Hematopoietic multipotent progenitor cell (in vitro differentiated cells): Measurements from ENCODE around the gene JCAD. TPM values are rescaled to one million over a fixed set of nuclear protein-coding genes. Genes with fewer than 3 reads are reported as not detected.

Experiments
- DNase-seq, 3 donors: peaks; one replicate each; pipeline ENCODE4 v3.0.0-alpha.2; 2011 to 2015; ENCODE audit warnings: low read depth in 2 of 3, low spot score in 2 of 3
- total RNA-seq: library from RNA; depleted of rRNA; stranded (reverse); fragments of >200 nt; gene quantifications from one replicate; pipeline ENCODE4 v1.2.3, GENCODE V29; 2012

JCAD gene
- total RNA-seq, 1 donor = 1.3 TPM

DNA sequence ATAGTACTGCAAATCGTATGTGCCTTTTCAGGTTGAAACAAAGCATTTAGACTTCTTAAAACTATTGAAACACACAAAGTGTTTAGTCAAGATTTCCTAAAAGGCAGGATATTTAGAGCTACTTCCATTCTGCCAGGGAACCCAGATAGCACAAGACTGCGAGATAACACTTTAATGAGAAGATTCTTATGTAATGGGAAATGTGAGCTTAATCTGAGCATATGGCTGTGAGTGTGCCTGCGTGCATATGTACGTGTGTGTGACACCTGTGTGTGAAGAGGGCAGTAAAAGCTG is 14.3 kb upstream of the JCAD start:
- DNase-seq = no peak

DNA sequence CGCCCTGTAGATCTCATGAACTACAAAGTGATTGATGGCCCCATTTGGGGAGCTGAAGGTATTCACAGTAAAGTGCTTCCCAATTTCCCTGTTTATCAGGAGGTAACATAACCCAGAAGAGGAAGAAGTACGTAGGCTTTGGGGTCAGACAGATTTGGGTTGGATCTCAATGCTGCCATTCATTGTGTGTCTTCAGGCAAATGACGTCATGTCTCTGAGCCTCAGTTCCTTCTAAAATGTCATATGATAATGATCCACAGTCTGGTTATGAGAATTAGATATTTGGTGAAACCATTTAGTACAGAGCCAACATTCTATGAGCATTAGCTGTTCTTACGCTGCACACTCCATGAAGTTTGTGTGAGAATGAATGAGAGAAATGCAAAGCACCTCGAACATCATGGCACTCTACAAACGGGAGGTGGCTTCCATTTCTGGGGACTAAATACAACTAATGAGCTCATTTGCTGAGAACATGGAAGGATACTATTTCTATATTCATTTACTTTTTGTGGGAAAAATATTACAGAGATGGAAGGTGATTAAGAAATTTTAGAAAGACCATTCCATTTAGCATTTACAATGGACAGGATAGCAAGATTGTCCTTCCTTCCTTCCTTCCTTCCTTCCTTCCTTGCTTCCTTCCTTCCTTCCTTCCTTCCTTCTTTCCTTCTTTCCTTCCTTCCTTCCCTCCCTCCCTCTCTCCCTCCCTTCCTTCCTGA is 13.8 kb upstream of the JCAD start:
- DNase-seq = no peak

DNA sequence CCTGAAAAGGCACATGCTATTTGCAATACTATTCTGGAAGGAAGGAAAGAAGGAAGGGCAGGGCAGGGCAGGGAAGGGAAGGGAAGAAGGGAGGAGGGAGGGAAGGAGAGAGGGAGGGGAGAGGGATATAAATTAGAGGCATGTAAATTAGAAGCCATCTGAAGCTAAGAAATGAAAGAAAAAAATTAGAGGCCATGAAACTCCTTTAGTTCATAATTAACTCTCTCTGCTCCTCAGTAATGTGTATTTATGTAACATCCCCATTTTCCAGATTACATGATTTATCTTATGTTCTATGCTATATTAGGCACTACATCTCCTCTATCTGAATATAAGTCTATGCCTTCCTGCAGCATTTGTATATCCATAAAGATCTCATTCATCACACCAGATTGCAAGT is 12.7 kb upstream of the JCAD start:
- DNase-seq = no peak

DNA sequence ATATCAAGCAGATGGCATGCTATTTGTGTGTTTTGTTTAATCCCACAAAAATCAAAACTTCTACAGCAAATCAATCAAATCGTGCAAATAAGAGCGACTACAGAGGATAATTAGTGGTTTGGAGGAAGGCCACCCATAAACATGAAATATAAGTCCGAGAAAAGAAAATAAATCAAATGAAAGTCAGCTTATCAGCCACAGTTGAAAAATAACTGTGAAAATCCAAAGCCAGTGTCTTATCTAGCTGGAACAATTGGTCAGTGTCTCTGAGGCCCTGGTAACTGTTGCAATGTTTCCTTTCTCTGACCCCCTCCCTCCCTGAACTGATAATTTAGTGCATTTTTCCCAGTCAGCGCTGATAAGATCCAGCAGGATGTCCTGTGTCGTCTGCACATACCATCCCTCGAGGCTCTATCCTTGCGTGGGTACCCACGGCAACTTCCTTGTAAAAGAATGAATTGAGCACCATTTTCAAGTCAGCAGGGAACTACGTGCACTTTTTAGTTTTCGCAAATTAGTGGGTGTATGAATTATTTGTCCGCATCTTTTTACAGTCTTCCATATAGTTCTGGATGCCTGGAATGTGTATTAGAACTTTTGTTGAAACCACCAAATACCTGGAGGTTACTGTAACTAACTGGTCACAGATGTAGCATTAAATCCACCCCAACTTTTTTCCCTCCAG is 10.8 kb upstream of the JCAD start:
- DNase-seq = peak in 1 of 3 donors; percentile 16

DNA sequence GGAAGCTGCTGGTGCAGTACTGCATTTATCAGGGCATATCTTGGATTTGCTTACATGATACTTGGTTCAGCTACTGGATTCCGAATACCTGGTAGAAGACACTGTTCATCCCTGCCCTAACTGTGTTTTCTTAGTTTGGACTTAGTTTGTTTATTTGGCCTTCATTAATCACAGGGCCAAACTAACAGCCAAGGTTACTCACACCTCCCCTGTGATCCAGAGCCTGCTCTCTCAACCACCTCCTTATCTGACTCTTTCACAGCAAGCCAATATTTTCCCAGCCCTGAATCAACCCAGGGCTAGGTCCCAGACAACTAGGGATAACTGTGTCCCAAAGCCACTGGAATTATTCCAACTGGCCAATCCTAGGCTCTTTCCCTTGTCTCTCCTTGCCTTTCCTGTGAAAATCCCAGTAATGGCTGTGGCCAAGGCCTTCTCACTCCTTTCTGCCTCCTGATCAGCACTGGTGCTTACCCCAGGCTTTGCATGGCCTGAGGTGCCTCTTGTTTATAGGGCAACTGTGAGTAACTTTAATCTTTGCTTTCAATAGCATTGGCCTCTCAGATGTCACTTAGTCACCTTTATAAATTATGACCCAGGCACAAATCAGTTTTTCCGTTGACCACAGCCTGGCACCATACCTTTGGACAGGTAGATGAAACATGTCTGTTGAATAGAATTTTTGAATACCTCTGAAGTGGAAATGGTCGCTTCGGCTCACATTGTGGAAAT is 9.3 kb upstream of the JCAD start:
- peak in 1 of 3 donors; percentile 25 for DNase-seq

DNA sequence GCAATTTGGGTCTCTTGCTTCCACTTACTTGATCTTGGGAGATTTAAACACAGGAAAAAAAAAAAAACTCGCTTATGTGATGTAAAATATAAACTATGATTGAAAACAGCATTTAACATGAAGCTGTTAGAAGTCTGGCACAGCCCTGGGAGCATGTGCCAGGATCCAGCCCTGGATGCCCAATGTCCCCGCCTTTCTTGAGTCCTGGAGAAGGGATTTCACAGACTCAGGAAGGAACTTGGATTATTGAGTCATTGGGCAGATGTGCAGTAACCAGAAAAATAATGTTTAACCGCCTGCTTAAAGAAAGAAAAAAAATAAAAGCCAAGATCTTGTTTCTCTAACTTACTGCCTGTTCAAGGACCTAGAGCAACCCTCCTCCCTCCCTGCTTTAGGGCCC is 3.7 kb upstream of the JCAD start:
- no peak for DNase-seq

DNA sequence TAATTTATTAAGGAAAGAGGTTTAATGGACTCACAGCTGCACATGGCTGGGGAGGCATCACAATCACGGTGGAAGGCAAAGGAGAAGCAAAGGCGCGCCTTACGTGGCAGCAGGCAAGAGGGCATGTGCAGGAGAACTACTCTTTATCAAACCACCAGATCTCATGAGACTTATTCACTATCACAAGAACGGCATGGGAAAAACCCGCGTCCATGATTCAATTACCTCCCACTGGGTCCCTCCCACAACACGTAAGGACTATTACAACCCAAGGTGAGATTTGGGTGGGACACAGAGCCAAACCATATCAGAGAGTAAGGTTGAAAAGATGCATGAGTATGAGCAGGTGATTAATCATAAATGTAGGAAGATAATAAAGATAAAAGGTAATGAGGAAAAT is 3.2 kb upstream of the JCAD start:
- no peak for DNase-seq

DNA sequence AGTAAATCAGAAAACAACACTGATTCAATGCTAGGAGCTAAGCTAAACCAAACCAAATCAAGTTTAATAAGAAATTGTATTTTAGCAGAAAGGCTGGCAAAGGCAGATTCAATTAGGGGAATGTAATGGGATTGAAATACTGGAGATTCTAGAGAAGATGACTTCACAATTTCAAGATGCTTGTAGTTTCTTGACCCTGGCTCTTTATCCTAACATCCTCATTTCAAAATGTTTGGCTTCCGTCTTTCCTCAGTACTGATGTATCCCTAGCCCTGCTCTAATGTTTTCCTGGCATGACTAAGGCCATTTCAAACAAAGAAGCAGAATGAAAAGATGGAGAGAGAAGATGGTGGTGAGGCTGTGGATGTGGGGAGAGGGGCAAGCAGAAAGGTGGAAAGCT is 2.7 kb upstream of the JCAD start:
- no peak for DNase-seq

DNA sequence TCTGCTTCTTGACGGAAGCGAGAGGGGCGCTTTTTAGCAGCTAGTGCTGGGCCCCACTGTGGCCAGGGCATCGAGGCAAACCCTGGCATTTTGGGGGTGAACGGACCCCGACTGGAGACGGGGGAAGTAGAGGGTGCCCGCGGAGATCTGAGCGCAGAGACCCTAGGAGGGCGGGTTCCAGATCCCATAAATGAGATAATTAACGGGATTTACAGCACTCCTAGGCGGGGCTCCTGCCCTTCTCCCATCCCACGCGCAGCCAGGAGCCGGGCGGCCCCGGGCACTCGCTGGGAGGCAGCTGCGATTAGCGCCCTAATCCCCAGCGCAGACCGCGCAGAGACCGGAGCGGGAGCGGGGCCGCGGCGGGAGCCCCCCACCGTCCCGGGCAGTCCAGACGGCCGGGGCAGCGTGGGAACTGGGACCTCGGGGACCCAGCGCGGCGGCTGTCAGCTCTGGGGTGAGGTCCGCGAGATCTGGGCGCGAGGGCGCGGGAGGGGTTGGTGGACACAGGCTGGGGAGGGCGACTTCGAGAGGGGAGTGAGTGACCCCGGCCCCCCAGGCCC is 735 bp downstream of the JCAD start:
- DNase-seq = no peak

DNA sequence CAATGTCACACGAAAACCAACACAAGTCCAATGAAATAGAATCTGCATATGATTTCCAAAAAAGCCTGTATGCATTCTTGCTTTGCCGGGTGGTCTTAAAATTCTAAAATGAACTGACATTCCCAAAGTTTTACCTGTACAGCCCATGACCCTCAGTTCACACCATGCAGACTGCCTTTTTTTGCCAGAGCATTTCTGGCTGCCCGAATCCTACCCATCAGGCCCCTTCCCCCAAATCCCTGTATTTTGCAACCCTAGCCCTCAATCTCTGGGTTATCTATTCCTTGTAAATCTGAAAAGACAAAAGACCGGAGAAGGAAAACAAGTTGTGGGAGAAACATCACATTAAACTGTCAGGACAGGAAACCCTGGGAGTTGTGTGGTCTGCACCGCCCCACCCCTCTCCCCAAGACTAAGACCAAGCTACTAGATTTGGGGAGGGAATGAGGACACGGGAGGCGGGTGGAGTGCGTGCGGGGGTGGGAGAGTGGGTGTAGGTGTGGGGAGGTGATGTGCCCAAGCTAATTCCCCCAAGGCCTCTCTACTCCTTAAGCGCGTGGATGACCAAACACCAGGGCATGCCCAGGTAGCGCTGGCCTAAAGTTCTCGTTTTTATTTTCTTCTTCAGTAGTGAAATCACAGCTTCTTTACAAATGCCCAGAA is 1.4 kb downstream of the JCAD start:
- no peak for DNase-seq

DNA sequence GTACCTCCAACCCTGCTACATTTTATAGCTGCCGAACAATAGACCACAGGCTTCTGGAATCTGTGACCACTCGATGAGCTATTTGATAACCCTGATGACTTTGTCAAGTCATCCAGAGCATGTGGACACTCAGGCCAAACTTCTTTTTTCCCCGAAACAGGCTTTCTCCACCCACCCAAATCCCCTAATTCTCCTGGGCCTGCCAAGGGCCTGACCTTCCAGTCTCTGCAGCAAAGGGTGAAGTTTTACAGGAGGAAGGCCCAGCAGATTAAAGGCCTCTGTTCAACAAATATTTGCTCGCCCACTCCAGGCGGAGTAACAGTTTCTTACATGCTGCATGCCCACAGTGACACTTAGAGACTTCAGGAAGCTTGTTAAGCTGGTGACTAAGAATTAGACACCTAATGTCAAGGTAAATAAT is 2.0 kb downstream of the JCAD start:
- DNase-seq = no peak

DNA sequence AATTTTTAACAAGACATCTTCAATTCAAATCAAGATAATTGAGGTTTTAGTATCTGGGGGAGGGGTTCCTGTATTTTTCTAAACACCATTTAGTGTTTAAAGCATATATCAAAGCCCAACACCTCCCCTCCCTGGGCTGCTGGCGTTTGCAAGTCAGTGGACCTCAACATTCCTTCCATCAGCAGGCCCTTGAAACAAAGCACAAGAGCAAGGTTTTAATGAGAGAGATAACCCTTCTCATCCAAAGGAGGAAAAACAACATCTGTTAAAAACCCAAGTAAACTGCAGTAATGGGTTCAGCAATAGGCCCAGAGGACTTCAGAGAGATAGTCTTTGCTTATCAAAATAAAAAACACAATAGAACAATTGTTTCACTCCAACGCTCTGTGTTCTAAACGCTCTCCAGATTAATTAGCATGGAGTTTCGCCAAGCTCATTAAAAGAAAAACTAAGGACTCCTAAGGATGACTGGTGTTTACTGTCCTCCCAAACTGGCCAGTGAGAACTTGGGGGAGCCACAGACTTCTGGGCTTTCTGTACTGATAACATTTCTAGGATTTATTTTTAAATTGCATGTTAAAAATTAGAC is 2.5 kb downstream of the JCAD start:
- DNase-seq = no peak

DNA sequence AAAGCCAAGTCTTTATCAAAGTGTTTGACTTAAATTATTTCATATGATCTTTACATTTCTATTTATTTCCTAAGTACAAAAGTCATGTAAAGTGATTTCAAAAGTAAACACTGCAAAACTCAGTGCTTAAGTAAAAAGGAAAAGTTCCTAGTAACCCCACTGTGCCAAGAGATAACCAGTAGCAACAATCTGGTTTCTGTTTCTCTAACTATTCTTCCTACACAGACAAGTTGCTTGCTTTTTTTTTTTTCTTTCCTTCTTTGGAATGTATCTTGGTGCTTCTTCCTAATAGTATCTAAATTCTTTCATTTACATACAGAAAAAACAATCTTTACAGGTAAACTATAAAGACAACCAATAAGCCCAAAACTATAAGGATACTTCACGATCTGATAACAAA is 3.1 kb downstream of the JCAD start:
- no peak for DNase-seq

DNA sequence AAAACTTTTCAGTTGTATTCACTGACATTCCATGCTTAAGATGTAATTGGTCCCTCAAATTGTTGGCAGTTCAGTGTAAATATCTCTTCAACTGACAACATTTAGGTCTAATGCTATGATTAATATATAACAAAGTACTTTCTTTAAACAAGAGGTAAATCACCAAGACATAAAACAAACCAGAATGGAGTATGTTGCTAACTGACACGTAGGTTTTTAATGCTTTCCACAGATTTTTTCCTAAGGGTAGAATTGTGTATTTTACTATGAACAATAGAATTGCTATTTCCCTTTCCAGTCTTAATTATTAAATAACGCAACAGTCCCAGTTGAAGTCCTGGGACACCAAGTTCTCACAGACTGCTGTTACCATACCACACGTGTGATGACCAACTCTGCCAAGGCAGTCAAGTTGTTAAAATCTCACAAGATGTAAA is 4.1 kb downstream of the JCAD start:
- DNase-seq = no peak

DNA sequence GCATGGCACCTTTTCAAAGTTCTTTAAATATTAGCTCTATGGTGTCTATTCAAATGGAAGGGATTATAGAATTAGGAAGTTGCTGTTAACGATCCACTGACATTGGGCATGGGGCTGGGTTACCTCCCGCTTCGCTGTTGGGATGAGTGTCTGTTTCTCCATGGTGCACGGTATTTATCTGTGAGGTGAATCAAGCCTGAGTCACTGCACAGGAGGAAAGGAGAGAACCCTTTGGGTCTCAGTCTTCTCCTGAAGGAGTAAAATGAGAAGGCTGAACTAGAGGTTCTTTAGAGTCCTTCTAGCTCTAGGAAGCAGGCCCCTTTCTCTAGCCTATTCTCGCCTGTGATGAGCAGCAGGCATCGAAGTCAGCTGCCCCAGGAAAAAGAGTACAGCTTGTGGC is 7.3 kb downstream of the JCAD start:
- no peak for DNase-seq

DNA sequence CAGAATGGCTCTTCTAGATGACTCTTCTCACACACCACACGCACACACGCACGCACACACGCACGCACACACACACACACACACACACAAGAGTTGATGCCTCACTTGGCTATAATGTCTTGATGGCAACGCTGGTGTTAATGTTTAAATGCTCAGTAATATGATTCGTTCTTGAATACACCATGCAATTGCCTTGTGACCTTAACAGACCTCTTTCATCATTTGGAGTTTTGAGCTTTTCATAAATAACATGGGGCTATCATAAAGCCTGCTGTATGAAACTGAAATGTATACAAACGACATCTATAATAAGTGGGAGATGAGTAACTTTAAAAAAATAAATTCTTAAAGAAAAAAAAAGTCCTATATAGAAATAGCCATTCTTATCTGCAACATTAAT is 8.2 kb downstream of the JCAD start:
- DNase-seq = no peak

DNA sequence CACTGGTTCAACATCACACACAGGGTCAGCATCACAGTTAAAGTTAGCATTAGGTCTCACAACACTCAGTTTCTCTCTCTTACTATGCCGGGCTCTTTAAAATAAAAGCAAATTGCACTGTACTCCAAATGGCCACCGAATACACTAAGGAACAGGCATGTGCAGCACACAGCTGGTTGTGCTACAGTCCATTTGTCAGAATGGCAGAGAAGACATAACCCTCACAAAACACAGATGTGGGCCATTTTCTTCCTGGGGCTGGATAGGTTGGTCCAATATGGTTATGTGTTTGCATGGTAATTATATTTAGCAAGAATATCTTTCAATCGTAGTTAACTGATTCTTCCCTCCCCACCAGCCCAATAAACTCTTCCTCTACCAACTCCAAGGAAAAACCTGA is 9.0 kb downstream of the JCAD start:
- DNase-seq = no peak

DNA sequence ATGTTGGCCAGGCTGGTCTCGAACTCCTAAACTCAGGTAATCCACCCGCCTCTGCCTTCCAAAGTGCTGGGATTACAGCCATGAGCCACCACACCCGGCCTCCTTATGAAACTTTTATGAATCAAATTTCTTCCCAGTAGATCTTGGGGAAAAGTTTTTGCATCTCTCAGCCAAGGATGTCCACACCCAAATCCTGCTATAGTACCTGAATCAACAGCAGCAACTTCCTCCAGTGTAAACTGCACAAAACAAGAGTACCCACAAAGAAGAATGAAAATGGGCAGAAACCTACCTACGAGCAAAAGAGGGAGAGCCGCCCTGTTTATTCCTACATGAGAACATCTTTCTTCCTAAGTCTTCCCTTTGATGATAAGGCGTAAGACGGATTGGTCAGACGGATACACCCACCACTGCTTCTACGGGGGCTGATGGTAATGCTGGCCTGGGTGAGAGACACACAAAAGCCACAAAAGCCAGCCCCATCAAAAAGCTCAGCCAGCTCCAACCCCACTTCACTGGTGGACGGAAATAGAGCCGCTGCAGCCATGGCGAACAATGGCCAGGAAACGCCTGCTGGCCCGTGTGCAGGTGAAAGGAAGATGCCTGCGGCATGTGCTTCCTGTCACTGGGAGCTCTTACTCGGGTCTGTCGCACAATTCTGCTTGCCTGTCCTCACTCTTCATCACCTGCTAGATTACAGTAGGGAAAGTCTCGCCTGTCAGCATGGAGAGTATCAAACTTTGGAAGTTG is 10.4 kb downstream of the JCAD start:
- peak in 2 of 3 donors; percentile 54 to 80 for DNase-seq

DNA sequence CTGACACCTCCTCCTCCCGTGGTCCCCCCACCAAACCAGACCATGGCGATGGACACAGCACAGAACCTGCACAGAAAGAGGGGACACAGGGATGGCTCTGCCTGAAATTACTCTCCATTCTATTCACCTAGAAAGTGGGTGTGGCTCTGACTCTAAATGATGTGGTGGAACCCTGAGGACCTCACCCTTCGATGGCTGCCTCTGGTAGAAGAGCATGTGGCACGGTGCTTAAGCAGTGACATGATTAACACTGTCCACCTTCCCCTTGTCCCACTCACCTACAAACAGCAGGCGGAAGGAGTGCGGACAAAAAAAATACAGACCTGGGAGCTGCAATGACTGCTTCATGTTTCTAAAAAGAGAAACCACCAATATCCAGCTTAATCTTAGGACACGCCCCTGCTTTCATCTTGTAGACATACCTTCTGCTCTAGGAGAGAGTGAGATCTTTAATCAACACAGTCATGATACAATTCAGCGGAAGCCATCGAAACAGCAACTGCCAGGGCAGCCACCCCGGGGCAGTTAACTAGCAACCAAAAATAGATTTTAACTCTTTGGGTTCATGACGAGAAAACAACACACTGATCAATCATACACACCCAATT is 11.4 kb downstream of the JCAD start:
- DNase-seq = no peak

DNA sequence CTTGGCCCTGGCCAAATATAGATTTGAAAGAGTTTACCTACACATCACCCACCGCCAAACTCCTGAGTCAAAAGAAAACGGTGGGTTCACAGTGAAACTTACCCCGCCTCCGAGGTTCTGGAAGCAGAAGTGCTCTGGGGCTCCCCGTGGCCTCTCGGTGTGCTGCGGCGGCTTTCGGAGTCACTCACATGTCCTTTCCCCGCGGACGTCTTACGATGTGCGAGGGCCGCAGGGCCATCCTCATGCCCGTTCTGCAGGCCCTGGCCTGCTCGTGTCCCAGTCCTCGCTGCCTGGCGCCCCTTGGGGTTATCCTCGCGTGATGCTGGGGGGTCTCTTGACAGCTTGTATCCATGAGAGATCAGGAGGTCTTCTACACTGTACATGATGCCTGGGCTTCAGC is 12.0 kb downstream of the JCAD start:
- DNase-seq = no peak
